Activated CD4-positive, alpha-beta T cell treated with anti-CD3 and anti-CD28 coated beads, Interleukin-2, amount 50 U/mL, for 48 hours (primary cell): Measurements from ENCODE around the gene GTF3A.

ENCODE experiments used
- DNase-seq, 2 experiments: peaks; one replicate each; pipeline ENCODE4 v3.0.0-alpha.2; 2020

GTF3A gene

DNA sequence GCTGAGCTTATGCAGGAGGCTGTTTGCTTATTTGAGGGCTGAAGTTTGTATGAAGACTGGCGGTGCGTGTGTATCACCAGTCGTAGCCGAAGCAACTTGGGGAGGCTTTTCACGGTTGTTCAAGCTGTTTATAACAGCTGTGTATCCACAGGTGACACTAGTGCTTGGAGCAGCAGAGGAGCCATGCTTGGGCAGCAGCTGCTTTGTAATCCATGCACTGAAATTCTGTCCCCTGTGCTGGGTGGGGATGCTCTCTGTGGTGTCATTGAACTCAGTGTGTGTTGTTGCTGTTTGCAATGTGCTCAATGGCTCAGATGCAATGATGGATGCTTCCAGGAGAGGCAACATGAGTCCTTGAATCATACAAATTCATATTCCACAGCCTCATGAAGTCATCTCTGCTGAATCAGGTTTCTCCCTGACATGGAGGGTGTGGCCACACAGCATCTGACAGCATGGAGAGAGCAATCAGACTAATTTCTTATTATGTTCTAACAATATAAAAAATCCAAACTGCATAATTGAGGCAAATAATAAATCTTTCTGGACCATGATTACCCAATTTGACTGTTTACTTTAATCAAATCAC, 18.8 kb upstream of the GTF3A start:
- DNase-seq: no peak

DNA sequence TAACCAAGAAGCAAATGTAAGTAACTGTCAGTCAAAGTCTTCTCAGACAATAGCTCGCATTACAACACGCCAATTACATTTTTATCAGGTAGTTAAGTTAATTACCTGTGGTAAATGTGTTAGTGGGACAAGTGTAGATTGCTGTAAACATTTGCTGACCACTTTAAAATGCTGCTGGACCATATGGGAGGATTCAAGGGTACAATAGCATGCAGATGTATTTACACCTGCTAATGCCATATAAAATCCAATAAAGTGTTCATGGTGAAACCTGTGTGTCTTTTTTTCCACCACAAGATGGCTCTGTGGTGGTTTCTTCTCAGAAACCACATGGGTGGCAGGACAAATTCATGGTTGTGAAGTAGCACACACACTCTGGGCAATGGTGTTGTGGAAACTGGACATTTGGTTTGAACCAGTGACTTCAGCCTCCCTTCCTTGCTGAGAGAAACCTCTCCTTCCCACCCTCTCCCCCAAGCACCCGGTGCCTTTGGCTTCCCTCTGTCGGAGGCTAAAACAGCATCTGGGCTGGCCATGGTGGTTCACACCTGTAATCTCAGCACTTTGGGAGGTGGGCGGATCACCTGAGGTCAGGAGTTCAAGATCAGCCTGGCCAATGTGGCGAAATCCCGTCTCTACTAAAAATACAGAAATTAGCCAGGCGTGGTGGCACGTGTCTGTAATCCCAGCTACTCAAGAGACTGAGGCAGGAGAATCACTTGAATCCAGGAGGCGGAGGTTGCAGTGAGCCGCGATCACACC, 18.1 kb upstream of the GTF3A start:
- peak in 1 of 2 experiments; percentile 6 for DNase-seq

DNA sequence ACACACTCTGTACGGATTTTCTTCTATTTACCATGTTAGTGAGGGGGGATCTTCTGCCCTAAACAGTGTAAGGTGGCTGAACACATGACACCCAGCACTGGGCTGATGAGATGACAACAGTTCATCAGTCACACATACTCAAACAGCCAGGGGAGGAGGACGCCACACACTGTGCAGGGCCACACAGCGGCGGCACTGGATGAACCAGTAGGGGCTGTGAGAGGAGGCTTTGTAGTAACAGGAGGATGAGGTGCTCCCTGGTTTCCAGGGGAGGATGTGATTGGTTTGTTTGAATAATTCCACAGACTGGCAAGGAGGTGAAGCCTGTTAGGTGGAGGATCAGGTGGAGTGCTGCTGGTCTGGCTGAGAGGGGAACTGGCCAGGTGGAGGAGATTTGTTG, 16.3 kb upstream of the GTF3A start:
- no peak for DNase-seq

DNA sequence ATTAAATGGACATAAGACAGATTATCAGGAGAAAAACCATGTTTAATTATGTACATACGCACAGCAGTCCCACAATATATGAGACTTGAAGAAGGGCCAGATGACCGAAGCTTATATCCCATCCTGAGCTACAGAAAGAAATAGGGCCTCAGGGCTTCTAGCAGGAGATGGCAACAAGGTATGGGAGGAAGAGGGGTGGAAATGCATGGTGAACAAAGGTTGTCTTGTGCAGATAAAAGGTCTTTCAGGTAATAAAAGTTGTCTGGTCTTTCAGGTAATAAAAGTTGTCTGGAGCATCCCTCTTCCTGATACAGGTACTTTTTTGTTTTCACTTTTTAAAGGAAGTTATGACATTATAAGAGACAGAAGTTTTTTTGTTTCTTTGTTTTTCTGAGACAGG, 15.4 kb upstream of the GTF3A start:
- no peak for DNase-seq

DNA sequence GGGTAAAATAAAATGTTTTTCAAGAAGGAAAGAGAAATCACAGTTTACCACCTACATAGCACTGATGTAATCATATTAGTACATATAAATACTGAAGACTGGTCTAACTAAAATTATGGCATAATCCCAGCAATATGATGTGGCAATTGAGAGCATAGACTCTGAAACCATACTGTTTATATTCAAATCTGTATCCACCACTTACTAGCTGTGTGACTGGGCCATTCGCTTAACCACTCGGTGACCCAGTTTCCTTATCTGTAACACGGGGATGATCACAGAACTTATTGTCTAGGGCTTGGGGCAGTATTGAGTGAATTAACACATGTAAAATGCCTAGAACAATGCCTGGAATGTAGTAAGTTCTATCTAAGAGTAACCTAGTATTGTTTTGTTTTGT, 13.1 kb upstream of the GTF3A start:
- DNase-seq: no peak

DNA sequence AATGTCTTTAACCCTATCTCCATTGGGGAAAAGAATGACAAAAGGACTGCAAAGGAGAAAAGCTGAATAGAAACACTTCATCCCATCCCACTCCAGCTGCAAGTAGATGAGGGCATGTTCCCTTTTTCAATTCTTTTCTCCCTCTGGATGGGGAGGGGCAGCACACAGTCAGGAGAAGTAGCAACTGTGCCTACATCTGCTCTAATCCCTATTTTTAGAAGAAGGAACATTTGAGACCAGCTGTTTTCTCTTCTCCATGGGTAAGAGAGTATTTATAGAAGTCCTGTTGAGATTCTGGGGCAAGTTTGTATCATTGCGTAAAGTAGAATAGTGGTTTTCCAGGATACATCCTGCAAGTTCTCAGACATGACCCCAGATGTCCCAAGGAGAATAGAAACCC, 9.3 kb upstream of the GTF3A start:
- no peak for DNase-seq

DNA sequence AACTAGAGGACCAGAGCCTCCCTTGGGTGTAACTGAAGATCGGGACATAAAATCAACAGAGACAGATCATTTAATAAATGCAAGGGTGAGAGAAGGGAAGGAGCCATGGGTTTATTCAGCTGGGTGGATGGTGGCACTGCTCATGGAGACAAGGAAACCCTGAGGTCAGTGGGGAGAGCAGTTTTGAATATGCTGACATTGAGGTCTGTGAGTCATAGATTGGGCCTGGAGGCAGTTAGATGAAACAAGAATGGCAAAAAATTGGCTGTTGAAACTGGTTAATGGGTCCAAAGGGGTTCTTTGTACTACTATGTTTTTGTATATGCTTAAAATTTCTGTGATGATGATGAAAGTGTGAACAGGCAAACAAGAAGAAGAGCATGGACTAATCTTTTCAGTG, 5.1 kb upstream of the GTF3A start:
- no peak for DNase-seq

DNA sequence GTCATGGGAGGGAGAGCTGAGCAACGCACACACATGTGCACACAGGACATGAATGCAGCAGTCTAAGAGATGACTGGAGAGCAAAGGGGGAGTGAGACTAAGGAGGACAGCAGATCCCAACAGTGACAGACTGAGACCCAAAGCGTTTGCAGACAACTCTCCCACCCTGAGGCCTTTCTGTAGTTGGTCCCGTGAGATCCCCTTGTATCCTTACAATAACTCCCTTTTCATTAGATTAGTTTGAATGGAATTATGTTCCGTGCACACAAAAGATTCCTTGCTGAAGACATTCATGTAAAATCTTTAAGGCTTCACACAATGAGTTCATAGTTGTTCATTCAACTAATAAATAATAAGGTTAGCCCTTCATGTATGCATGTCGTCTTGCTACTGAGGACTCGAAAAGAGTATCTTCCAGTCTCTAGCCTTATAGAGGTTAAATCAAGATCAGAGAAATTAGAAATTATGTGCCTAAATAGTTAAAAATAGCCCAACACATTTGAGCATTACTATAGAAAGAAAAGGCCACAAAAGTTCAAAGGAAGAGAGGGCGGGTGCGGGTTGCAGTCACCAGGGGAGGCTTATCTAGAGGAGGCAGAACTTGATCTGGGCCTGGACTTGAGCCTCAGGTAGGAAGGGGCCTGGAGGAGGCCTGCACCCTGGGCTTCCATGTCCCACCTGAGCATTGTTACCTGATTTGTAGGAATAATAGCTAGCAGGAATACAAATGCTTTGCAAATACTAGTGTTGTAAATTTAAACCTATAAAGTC, 3.1 kb upstream of the GTF3A start:
- DNase-seq: no peak

DNA sequence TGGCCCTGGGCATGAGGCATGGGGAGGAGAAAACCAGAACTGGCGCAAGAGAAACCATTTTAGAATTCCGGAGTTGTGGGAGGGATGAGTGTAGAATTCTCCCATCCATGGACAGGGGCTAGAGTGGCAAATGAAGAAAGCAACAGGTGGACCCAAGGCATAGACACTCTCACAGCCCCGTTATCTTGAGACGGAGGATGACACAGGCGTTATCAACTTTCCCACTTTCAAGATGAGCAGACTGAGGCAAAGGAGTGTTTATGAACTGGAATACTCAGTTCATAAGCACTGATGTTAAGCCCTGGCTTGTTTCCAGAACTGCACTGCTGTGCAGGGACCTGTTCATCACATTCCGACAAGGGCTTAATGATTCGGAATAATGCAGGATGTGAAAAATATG, 1.1 kb upstream of the GTF3A start:
- no peak for DNase-seq

DNA sequence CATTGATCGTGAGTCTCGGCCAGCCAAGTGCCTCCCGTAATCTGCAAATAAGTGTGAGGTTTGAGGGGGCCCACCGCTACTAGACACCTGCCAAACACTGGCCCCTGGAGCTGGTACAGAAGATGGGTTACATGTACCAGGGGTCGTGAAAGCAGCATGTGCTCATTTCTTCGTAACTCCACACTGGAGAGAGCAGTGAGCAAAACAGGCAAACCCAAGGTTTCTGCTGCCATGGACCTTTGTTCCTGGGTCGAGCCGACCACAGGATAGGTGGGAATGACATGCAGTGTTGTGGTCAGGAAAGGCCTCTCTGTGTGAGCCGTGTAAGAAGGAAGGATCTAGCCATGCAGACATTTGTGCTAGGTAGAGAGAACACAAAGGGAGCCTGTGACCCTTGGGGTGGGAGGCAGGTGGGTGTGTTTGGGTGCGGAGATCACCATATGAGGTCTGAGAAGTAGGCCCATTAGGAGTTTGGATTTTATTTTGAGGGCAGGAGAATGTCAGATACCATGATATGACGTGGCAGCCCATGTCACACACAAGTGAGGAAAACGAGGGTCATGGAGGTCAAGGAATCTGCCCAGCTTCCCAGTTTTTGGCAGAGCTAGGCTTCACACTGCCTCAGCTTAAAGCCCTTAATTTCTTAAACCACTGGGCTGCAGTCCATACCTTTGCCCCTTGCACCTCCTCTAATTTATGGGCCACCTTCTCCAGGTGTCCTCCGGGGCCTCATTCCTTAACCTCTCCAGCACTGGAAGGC, 919 bp downstream of the GTF3A start:
- DNase-seq: peak; percentile 27 to 29

DNA sequence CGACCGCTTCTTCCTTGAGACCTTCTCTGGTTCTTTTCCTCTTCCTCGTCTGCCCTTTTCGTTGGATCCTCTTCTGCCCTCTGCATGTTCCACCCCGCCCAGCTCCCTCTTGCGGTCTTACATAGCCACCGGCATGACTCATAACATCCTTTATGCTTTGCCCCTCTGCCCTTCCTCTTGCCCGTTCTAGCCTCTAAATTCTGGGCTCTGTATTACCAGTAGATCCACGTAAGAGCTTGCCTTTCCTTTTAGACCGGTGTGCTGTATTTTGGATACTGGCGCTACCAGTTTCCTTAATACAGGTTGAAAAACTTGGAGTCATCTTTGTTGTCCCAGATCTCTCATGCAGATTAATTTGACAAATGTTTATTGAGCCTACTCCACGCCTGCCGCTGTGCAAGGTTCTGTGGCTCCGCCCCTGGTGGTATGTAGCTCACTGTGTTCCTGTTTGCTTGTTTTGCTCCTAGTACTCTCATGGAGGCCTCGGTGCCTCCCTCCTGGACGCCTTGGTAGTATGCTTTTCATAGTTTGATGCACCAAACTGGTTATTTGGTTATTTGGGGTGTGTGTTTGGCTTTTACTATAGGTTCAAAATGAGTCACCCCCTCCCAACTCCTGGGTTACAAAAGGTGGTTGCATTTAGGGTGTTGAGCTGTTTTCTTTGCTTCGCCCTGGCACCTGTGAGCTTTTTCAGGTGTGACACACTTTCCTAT, 1.7 kb downstream of the GTF3A start:
- DNase-seq: peak; percentile 74 to 78

DNA sequence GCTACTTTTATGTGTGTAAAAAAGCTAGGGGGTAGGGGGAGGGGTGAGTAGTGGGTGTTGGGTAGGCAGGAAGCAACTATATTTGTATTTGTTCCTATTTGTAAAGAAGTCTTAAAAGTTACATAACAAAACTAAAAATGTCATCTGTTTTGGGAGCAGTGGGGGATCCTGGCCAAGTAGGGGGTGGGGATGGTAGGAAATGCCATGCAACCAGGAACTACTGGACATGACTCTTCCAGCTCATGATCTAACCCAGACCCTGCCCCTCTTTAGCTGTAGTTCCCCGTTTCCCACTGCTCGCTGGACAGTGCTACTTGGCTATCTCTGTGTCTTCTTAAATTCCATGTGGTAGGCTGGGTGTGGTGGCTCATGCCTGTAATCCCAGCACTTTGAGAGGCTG, 3.2 kb downstream of the GTF3A start:
- DNase-seq: no peak

DNA sequence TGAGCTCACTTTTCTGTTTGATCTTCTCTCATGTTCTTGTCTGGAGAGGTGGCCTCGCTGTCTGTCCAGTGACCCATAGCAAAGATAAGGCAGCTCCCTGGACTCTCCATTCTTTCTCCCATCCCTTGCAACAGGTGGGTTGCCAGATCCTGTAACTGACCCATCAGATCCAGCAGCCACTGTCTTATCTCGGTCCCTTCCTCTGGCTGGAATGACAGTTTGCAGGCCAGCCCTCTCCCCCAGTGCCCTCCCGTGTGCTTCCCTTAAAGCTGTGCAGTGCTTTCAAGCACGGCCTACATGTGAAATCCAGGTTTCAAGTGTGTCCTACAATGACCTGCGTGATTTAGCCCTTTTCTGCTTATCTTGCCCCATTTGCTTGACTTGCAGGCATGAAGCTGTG, 3.7 kb downstream of the GTF3A start:
- no peak for DNase-seq

DNA sequence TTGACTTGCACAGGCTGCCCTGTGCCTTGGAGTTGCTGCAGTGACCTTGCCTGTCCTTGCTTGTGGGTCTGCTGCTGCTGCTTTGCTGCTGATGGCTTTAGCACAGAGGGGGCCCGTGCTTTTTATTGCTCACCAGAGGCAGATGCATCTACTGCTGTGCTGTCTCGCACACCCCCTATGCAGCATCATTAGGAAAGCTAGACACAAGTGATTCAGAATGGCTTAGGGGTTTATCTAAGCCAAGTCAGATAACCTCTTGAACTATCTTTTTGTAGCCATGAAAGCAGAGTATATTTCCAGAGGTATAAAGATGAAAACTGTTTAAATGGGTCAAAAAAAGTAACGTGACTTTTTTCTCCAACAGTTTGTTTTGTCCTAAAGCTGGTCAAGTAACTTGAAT, 7.8 kb downstream of the GTF3A start:
- DNase-seq: no peak

DNA sequence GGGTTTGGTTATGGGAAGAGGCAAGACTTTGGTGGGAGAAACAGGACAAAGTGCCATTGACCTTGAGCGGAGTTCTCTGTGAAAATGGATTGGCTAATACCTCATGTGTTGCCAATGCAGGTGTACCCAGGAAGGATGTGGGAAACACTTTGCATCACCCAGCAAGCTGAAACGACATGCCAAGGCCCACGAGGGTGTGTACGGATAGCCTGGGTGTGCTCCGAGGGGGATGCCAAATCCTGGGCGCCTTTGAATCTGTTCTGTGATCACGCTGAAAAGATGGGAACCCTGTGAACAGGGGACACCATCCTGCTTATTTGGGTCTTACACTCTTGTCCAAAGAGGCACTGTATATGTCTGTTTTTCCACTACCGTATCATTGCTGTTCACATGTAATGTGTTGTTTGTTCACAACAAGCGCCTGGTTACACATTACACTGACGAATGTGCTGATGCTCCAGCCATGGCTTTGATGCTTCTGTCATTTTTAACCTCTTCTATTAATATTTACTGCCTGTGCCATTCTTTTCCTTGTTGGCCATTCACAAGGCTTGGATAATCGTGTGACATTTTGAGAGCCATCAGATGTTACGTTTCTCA, 8.3 kb downstream of the GTF3A start:
- DNase-seq: no peak

DNA sequence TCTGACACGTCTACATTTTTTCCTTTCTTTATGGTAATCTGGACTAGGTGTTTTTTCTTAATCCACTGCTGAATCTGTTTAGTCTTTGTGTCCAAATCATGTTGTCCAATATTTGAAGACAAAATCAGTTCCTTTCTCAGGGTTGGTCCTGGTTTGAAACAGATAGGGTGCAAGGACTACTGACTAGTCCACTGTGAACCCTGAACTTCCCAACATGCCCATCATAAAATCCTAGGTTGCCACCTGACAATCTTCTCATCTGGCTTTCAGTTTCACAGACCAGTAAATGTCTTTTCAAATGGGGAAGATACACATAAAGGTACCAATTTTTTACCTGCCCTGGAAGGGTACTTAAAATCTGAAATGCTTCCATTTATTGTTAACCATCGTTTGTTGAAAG, 12.7 kb downstream of the GTF3A start:
- DNase-seq: no peak

DNA sequence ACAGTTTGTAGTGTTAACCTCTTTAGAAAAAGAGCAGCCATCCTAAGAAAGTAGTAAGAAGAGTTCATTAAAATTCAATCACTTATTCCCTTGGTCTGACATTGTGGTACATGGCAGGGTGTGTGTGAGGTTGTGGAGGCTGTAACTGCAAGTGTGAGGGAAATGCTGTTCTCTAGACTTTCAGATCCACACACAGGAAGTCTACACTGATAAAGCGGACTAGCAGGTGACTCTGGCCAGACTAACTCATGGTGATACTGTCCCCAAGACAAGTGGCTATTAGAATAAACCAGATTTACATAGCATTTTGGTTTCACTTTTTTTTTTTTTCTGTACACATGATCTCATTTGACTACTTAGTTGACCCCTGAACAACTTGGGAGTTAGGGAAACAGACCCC, 16.0 kb downstream of the GTF3A start:
- no peak for DNase-seq

DNA sequence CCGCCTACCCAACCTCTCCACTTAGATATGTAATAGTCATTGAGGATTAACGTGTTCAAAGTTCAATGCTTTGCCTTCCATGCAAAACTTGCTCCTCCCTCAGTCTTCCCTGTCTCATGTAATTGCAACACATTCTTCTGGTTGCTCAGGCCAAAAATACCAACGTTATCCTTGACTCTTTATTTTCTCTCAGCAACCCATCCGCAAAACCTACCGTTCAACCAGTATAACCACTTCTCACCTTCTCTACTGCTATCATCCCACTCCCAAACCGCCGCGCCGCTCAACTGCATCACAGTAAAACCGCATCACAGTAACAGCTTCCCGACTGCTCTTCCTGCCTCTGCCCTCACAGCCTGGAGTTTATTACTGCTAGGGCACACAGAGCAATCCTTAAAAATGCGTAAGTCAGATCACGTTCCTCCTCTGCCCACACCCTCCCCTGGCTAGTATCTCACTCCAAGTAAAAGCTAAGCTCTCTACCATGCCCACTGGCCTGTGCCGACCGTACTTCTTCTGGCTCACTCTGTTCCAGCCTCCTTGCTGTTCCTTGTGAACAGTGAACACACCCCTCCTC, 17.7 kb downstream of the GTF3A start:
- peak; percentile 24 to 40 for DNase-seq

DNA sequence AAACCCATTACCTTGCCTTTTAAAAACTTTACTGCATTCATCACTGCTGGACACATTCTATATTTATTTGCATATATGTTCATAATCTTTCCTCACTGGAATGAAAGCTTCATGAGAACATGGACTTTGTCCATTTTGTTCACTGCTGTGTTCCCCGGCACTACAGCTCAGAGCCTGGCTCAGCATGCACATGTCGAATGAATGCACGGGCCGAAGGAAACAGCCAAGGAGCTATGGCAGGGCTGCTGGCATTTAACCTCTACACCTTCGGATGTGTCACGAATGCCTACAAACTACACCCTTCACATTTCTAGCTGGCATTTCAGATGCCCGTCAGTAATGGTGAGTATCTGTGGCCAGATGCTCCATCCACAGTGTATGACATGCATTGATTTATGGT, 18.4 kb downstream of the GTF3A start:
- no peak for DNase-seq

DNA sequence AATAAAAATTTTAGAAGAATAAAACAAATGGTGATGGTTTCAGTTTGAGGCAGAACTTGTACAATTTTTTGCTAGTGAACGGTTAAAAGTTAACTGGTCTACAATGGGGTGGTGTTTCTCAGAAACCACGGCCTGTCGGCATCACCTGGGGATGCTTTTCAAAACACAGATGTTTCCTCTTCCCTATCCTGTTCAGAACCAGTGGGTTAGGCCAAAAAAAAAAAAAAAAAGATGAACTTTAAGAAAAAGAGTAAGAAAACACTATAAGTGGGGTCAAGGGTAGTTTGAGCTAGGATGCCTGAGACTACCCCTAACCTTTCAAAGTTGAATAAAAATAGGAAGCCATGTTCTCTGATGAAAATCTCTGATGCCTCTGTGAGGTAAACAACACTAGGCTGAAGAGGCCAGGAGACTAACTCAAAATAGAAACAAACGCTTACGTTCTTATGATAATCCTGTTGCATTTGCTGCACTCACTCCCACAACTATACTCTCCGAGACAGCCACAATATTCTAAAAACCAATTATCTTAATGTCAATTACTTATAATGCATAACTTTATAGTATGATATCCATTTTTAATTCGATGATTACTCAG, 22.7 kb downstream of the GTF3A start:
- no peak for DNase-seq

DNA sequence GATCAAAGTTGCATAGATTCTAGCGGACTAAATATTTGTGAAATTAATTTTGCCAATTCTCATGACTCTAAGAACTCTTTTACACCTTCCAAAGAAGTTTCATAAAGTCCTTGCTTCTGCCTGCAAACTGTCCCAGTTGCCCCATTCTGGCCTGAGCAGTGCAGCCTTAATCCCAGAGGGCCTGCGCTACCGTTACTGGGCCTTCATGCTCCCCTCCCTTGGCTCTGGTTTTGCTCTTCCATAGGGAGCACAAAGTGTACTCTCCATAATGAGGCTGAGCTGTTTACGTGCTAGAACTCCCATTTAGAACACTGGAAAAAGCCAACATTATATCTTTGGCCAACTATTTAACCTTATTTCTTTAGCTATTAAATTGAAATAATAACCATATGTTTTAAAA, 23.9 kb downstream of the GTF3A start:
- no peak for DNase-seq
